Measurements from ENCODE around the gene SUGCT. TPM values are rescaled to one million over a fixed set of nuclear protein-coding genes. Genes with fewer than 3 reads are reported as not detected.

The SUGCT gene
- total RNA-seq, 1 experiment from 2014 or later: 5.4 TPM

GRCh38 chr7:40199076-40199802 is 64.4 kb downstream of the SUGCT start:
- Histone ChIP-seq H3K9ac (ENCODE audit: extremely low read depth, insufficient read length, low read length) (no peak overlapping the region), H3K4me1 (ENCODE audit: insufficient read depth, low read length) (no peaks in the 10 kb centered on the region), H3K23ac (ENCODE audit: insufficient read length, low read depth, low read length) (no peak overlapping the region), H3K14ac (ENCODE audit: insufficient read depth, low read length) (no peak overlapping the region), H4K20me1 (ENCODE audit: control insufficient read depth, insufficient read depth, insufficient read length) (no peaks in the 10 kb centered on the region), H2BK5ac (ENCODE audit: insufficient read length, low read length) (no peak overlapping the region), H3K23me2 (ENCODE audit: insufficient read length, low read depth, low read length, poor library complexity, severe bottlenecking) (no peaks in the 10 kb centered on the region), H3K4me2 (ENCODE audit: insufficient read depth, insufficient read length, low read length) (no peak overlapping the region), H4K5ac (ENCODE audit: insufficient read length, low read depth, low read length) (no peak overlapping the region), H3K18ac (ENCODE audit: insufficient read length, low read depth, low read length) (no peak overlapping the region), H3T11ph (ENCODE audit: low read length) (no peak overlapping the region), H3K27me3 (ENCODE audit: insufficient read depth, low read length) (no peaks in the 10 kb centered on the region), H2AFZ (ENCODE audit: low read length) (no peak overlapping the region), H2BK15ac (ENCODE audit: low read depth, low read length) (no peak overlapping the region), H3K9me3 (ENCODE audit: control insufficient read depth, low read depth, low read length) (no peaks in the 10 kb centered on the region), H2BK120ac (ENCODE audit: low read depth, low read length, poor library complexity, severe bottlenecking) (no peak overlapping the region), H2BK20ac (ENCODE audit: low read depth, low read length, poor library complexity, severe bottlenecking) (no peak overlapping the region), H3K27ac (ENCODE audit: insufficient read length, low read depth, low read length) (no peak overlapping the region), H2AK5ac (ENCODE audit: insufficient read length, low read length) (no peak overlapping the region), H3K56ac (ENCODE audit: insufficient read length, low read depth, low read length) (no peak overlapping the region), H4K8ac (replicated peaks; ENCODE audit: insufficient read length, low read depth, low read length) (no peak overlapping the region), H4K91ac (ENCODE audit: insufficient read length, low read depth, low read length) (no peak overlapping the region), H3K4ac (ENCODE audit: low read depth, low read length) (no peak overlapping the region), H3K79me2 (ENCODE audit: insufficient read depth, low read length) (no peaks in the 10 kb centered on the region), H3K79me1 (ENCODE audit: insufficient read depth, low read depth, low read length, poor library complexity, severe bottlenecking) (no peaks in the 10 kb centered on the region), H2BK12ac (ENCODE audit: insufficient read length, low read depth, low read length) (no peak overlapping the region)
- no peaks in the 10 kb centered on the region for H3K36me3 Mint-ChIP-seq (ENCODE audit: insufficient read depth in 1 of 3, low read depth in 3 of 3)
- H3K4me3 Mint-ChIP-seq: no peak overlapping the region
- TF ChIP-seq CTCF (conservative IDR thresholded peaks at IDR 0.05): peak; percentile 51; the same call in 2 of the 3 replicates
- no peak for DNase-seq
- no peak overlapping the region for H3K27ac Mint-ChIP-seq
- H3K4me1 Mint-ChIP-seq: no peaks in the 10 kb centered on the region; a peak in 1 of 4 replicates
- H3K27me3 Mint-ChIP-seq (ENCODE audit: low read depth): no peaks in the 10 kb centered on the region
- no CpG with 5 or more reads among the region's 2 CpGs for WGBS (ENCODE audit: extremely low coverage, insufficient read length, low lambda C conversion rate)
- no peaks in the 10 kb centered on the region for H3K9me3 Mint-ChIP-seq
